Measurements from ENCODE around the gene FMN1.

GRCh38 chr15:33076937-33077336 lies 117.6 kb downstream of the FMN1 start:
- TF ChIP-seq, protein P1, sequence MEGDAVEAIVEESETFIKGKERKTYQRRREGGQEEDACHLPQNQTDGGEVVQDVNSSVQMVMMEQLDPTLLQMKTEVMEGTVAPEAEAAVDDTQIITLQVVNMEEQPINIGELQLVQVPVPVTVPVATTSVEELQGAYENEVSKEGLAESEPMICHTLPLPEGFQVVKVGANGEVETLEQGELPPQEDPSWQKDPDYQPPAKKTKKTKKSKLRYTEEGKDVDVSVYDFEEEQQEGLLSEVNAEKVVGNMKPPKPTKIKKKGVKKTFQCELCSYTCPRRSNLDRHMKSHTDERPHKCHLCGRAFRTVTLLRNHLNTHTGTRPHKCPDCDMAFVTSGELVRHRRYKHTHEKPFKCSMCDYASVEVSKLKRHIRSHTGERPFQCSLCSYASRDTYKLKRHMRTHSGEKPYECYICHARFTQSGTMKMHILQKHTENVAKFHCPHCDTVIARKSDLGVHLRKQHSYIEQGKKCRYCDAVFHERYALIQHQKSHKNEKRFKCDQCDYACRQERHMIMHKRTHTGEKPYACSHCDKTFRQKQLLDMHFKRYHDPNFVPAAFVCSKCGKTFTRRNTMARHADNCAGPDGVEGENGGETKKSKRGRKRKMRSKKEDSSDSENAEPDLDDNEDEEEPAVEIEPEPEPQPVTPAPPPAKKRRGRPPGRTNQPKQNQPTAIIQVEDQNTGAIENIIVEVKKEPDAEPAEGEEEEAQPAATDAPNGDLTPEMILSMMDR (IDR thresholded peaks at IDR 0.05) = no peak
- no peak for TF ChIP-seq EP300 (IDR thresholded peaks at IDR 0.05)
- TF ChIP-seq POLR2AphosphoS5 (IDR thresholded peaks at IDR 0.05) = no peak
- TF ChIP-seq POLR2A (IDR thresholded peaks at IDR 0.05) = no peak
